ENCODE results near the gene PSMB2. TPM values are rescaled to one million over a fixed set of nuclear protein-coding genes. Genes with fewer than 3 reads are reported as not detected.
A peak's percentile ranks its signal among the peaks of the same experiment; 100 is the strongest.
"Not testable (repeated sequence)": the region's sequence is repeated elsewhere in the genome, so short reads cannot be mapped to it uniquely, and the experiment has no call there.

PSMB2 gene
- total RNA-seq, 1 experiment from 2014 or later = 97.4 TPM

GRCh38 chr1:35577071-35577998 lies 64.0 kb downstream of the PSMB2 start:
- in situ Hi-C loops (cut with HindIII; ENCODE audit: low pct_unique_long_range_greater_than_20kb, low sequenced_read_pairs) = no loop called here

GRCh38 chr1:35576766-35577070 lies 64.6 kb downstream of the PSMB2 start:
- DNase-seq (ENCODE audit: low read depth); in situ Hi-C loops (cut with HindIII; ENCODE audit: low pct_unique_long_range_greater_than_20kb, low sequenced_read_pairs): not testable (repeated sequence)

More at GRCh38 chr1:35577071-35577998, 64.0 kb downstream of the PSMB2 start:
- no peak for DNase-seq (ENCODE audit: low read depth)

- DNase-seq (ENCODE audit: low read depth) = no peak
- in situ Hi-C loops (cut with HindIII; ENCODE audit: low pct_unique_long_range_greater_than_20kb, low sequenced_read_pairs) = no loop called here
Observed at GRCh38 chr1:35576061-35576765, 65.1 kb downstream of the PSMB2 start.

- in situ Hi-C loops (cut with HindIII; ENCODE audit: low pct_unique_long_range_greater_than_20kb, low sequenced_read_pairs) = no loop called here
- no peak for DNase-seq (ENCODE audit: low read depth)
Observed at GRCh38 chr1:35575416-35575958, 65.8 kb downstream of the PSMB2 start.

GRCh38 chr1:35574655-35575415 lies 66.5 kb downstream of the PSMB2 start:
- no peak for DNase-seq (ENCODE audit: low read depth)
- in situ Hi-C loops (cut with HindIII; ENCODE audit: low pct_unique_long_range_greater_than_20kb, low sequenced_read_pairs) = no loop called here

- in situ Hi-C loops (cut with HindIII; ENCODE audit: low pct_unique_long_range_greater_than_20kb, low sequenced_read_pairs) = no loop called here
Observed at GRCh38 chr1:35574125-35574654, 67.1 kb downstream of the PSMB2 start.

GRCh38 chr1:35573198-35574124 lies 67.9 kb downstream of the PSMB2 start, which contains the start of gene TFAP2E:
Gene TFAP2E, plus strand, starts transcription at chr1:35573314. Its CDS starts 264 bp downstream, at chr1:35573578.
- in situ Hi-C loops (cut with HindIII; ENCODE audit: low pct_unique_long_range_greater_than_20kb, low sequenced_read_pairs) = no loop called here
- no peak for DNase-seq (ENCODE audit: low read depth)

More at GRCh38 chr1:35574125-35574654, 67.1 kb downstream of the PSMB2 start:
- DNase-seq (ENCODE audit: low read depth) = no peak

GRCh38 chr1:35572296-35572695 lies 69.0 kb downstream of the PSMB2 start:
- in situ Hi-C loops (cut with HindIII; ENCODE audit: low pct_unique_long_range_greater_than_20kb, low sequenced_read_pairs) = no loop called here
- no peak for DNase-seq (ENCODE audit: low read depth)

GRCh38 chr1:35571263-35571662 lies 70.1 kb downstream of the PSMB2 start:
- in situ Hi-C loops (cut with HindIII; ENCODE audit: low pct_unique_long_range_greater_than_20kb, low sequenced_read_pairs) = no loop called here
- no peak for DNase-seq (ENCODE audit: low read depth)

GRCh38 chr1:35570589-35571137 lies 70.7 kb downstream of the PSMB2 start:
- in situ Hi-C loops (cut with HindIII; ENCODE audit: low pct_unique_long_range_greater_than_20kb, low sequenced_read_pairs) = no loop called here
- no peak for DNase-seq (ENCODE audit: low read depth)

GRCh38 chr1:35569936-35570335 lies 71.4 kb downstream of the PSMB2 start:
- DNase-seq (ENCODE audit: low read depth) = no peak
- in situ Hi-C loops (cut with HindIII; ENCODE audit: low pct_unique_long_range_greater_than_20kb, low sequenced_read_pairs) = no loop called here

- in situ Hi-C loops (cut with HindIII; ENCODE audit: low pct_unique_long_range_greater_than_20kb, low sequenced_read_pairs) = no loop called here
- peak; percentile 54 for DNase-seq (ENCODE audit: low read depth)
Observed at GRCh38 chr1:35568975-35569395, 72.3 kb downstream of the PSMB2 start.

GRCh38 chr1:35567947-35568558 lies 73.3 kb downstream of the PSMB2 start:
- in situ Hi-C loops (cut with HindIII; ENCODE audit: low pct_unique_long_range_greater_than_20kb, low sequenced_read_pairs) = no loop called here
- DNase-seq (ENCODE audit: low read depth) = no peak

GRCh38 chr1:35565742-35566133 lies 75.6 kb downstream of the PSMB2 start:
- in situ Hi-C loops (cut with HindIII; ENCODE audit: low pct_unique_long_range_greater_than_20kb, low sequenced_read_pairs) = no loop called here
- no peak for DNase-seq (ENCODE audit: low read depth)

- in situ Hi-C loops (cut with HindIII; ENCODE audit: low pct_unique_long_range_greater_than_20kb, low sequenced_read_pairs) = no loop called here
- DNase-seq (ENCODE audit: low read depth) = no peak
Observed at GRCh38 chr1:35564884-35565741, 76.2 kb downstream of the PSMB2 start.
